PFSK-1 (cell line): ENCODE measurements around the gene DNAH7.

Experiments
- FOXP2 ChIP-seq: optimal IDR thresholded peaks from 2 replicates; pipeline ENCODE3; 2011; ENCODE audit warnings: borderline replicate concordance, control low read depth, inconsistent platforms; ENCODE audit not compliant: insufficient read depth; ENCODE audit errors: extremely low read length, extremely low read depth
- POLR2AphosphoS5 ChIP-seq: IDR thresholded peaks from 2 replicates; pipeline ENCODE4 v1.6.1; 2012; ENCODE audit warnings: low read depth, mild to moderate bottlenecking, control low read depth, low read length, moderate library complexity
- REST ChIP-seq, 2 experiments: IDR thresholded peaks; 2 replicates each; pipeline versions ENCODE4 v1.6.1 to v1.8.0; 2011 to 2012; ENCODE audit warnings: low read depth in 2 of 2, low read length in 2 of 2, control low read depth in 1 of 2, inconsistent platforms in 1 of 2, mild to moderate bottlenecking in 1 of 2, moderate library complexity in 1 of 2; ENCODE audit not compliant: insufficient read depth in 1 of 2
- SIN3A ChIP-seq: IDR thresholded peaks from 2 replicates; pipeline ENCODE4 v1.6.1; 2012; ENCODE audit warnings: mild to moderate bottlenecking, low read length, moderate library complexity, borderline replicate concordance; ENCODE audit not compliant: insufficient read depth
- TAF1 ChIP-seq: IDR thresholded peaks from 2 replicates; pipeline ENCODE4 v1.6.1; 2012; ENCODE audit warnings: low read length, control low read depth, borderline replicate concordance; ENCODE audit not compliant: insufficient read depth

Gene DNAH7

GRCh38 chr2:195768431-195768830 is 300.2 kb downstream of the DNAH7 start:
- TF ChIP-seq FOXP2 = no peak
- TF ChIP-seq TAF1 = no peak
- no peak for TF ChIP-seq REST (IDR thresholded peaks at IDR 0.05; ENCODE audit: insufficient read depth in 1 of 2, low read depth in 2 of 2, low read length in 2 of 2)
- TF ChIP-seq POLR2AphosphoS5 = no peak
- TF ChIP-seq SIN3A = no peak

GRCh38 chr2:195766691-195767090 is 301.9 kb downstream of the DNAH7 start:
- TF ChIP-seq POLR2AphosphoS5 (no peak), TAF1 (no peak), REST (IDR thresholded peaks at IDR 0.05; ENCODE audit: insufficient read depth in 1 of 2, low read depth in 2 of 2, low read length in 2 of 2) (no peak), FOXP2 (no peak), SIN3A (no peak)

GRCh38 chr2:195763866-195764265 is 304.8 kb downstream of the DNAH7 start:
- TF ChIP-seq SIN3A (no peak), TAF1 (no peak), FOXP2 (no peak), POLR2AphosphoS5 (no peak), REST (IDR thresholded peaks at IDR 0.05; ENCODE audit: insufficient read depth in 1 of 2, low read depth in 2 of 2, low read length in 2 of 2) (no peak)

- TF ChIP-seq POLR2AphosphoS5 (no peak), REST (IDR thresholded peaks at IDR 0.05; ENCODE audit: insufficient read depth in 1 of 2, low read depth in 2 of 2, low read length in 2 of 2) (no peak), SIN3A (no peak), FOXP2 (no peak), TAF1 (no peak)
Observed at GRCh38 chr2:195759877-195760276, 308.8 kb downstream of the DNAH7 start.

GRCh38 chr2:195758846-195759245 is 309.8 kb downstream of the DNAH7 start:
- TF ChIP-seq FOXP2 (no peak), TAF1 (no peak), REST (IDR thresholded peaks at IDR 0.05; ENCODE audit: insufficient read depth in 1 of 2, low read depth in 2 of 2, low read length in 2 of 2) (no peak), SIN3A (no peak), POLR2AphosphoS5 (no peak)
